K562 (cell line): ENCODE data around the gene KIF5A. TPM values are rescaled to one million over a fixed set of nuclear protein-coding genes. Genes with fewer than 3 reads are reported as not detected.
A peak's percentile ranks its signal among the peaks of the same experiment; 100 is the strongest.

Source experiments
- ATAC-seq: fragments of 200-7000 bp; cut with Tn5 transposase; 3 replicates; pipeline ENCODE4 v1.9.1; 2020; ENCODE audit warnings: moderate library complexity
- BruUV-seq: library from RNA; stranded (reverse); fragments of 400-500 nt; replicated peaks from 2 replicates; lab custom pipeline; 2021; lab: Mats Ljungman, UMichigan
- CTCF ChIA-PET: fragments of 300-600 bp; formaldehyde crosslinking; extraction: SDS; loops from one replicate; lab custom pipeline; 2021; ENCODE audit warnings: low intra/inter-chr PET ratio; lab: Yijun Ruan, JAX
- POLR2A ChIA-PET: fragments of 300-600, 350-650 bp; sonication (Branson Sonifier 250); formaldehyde crosslinking; extraction: SDS; loops from one replicate; lab custom pipeline; 2021; ENCODE audit warnings: antibody characterized with exemption, inconsistent platforms; lab: Yijun Ruan, JAX
- DNase-seq, 4 experiments: peaks; one replicate each; pipeline versions ENCODE4 v3.0.0 to v3.0.0-alpha.2; 2011 to 2018; ENCODE audit warnings: low spot score in 3 of 4, mixed read lengths in 3 of 4; ENCODE audit errors: extremely low read depth in 1 of 4
- FAIRE-seq: peaks from 2 replicates; lab custom pipeline; 2011; peaks lifted over from hg19 to GRCh38; lab: Jason Lieb, UNC
- H2AFZ ChIP-seq: 2 replicates; pipeline ENCODE4 v1.6.0; 2011; ENCODE audit warnings: low read depth, low read length, control low read depth, inconsistent platforms
- H3K27ac ChIP-seq: fragments of 200-600 bp; 3 replicates; pipeline ENCODE4 v1.8.0; 2011; ENCODE audit warnings: low read depth, mild to moderate bottlenecking, control low read depth, inconsistent platforms, low read length, moderate library complexity, mixed read lengths; ENCODE audit errors: extremely low read depth
- H3K27me3 ChIP-seq, 2 experiments: fragments of 300-600 bp in 1 of 2; 2 replicates in 1 of 2; 3 replicates in 1 of 2; pipeline versions ENCODE4 v1.6.0 to v1.8.0; 2011; ENCODE audit warnings: inconsistent platforms in 2 of 2, low read length in 2 of 2, mild to moderate bottlenecking in 1 of 2, mixed read lengths in 1 of 2, moderate library complexity in 1 of 2; ENCODE audit not compliant: control insufficient read depth in 2 of 2, insufficient read depth in 2 of 2
- H3K36me3 ChIP-seq: fragments of 300-600 bp; 3 replicates; pipeline ENCODE4 v1.8.0; 2011; ENCODE audit warnings: mild to moderate bottlenecking, low read length, inconsistent platforms; ENCODE audit not compliant: control insufficient read depth, insufficient read depth
- H3K4me1 ChIP-seq, 2 experiments: fragments of 200-600 bp in 1 of 2; replicated peaks in 1 of 2; 2 replicates in 1 of 2; 3 replicates in 1 of 2; pipeline versions ENCODE4 v1.5.1 to v1.8.0; 2011; ENCODE audit warnings: inconsistent platforms in 2 of 2, low read length in 2 of 2, mild to moderate bottlenecking in 1 of 2, mixed read lengths in 1 of 2, moderate library complexity in 1 of 2; ENCODE audit not compliant: control insufficient read depth in 2 of 2, insufficient read depth in 2 of 2
- H3K4me2 ChIP-seq: 2 replicates; pipeline ENCODE4 v1.6.1; 2011; ENCODE audit warnings: low read length, control low read depth, inconsistent platforms, mixed read lengths; ENCODE audit not compliant: insufficient read depth
- H3K4me3 ChIP-seq: fragments of 200-600 bp; sonication (generic), shearing (Covaris generic); 2 replicates; pipeline ENCODE4 v1.5.1; 2016; ENCODE audit warnings: control low read depth, inconsistent platforms
- H3K79me2 ChIP-seq: fragments of 200-600 bp; 3 replicates; pipeline ENCODE4 v1.8.0; 2011; ENCODE audit warnings: low read length, inconsistent platforms; ENCODE audit not compliant: control insufficient read depth, insufficient read depth
- H3K9ac ChIP-seq, 2 experiments: 2 replicates each; pipeline versions ENCODE4 v1.6.0 to v1.6.1; 2011; ENCODE audit warnings: low read depth in 2 of 2, low read length in 2 of 2, control low read depth in 1 of 2, inconsistent platforms in 1 of 2, mild to moderate bottlenecking in 1 of 2, mixed read lengths in 1 of 2; ENCODE audit not compliant: insufficient read depth in 1 of 2
- H3K9me1 ChIP-seq: one replicate; pipeline ENCODE4 v1.6.0; 2011; ENCODE audit warnings: inconsistent platforms, mild to moderate bottlenecking, low read length, moderate library complexity; ENCODE audit not compliant: control insufficient read depth, insufficient read depth
- H3K9me3 ChIP-seq: replicated peaks from 2 replicates; pipeline ENCODE4 v1.5.1; 2011; ENCODE audit warnings: low read depth, low read length, inconsistent platforms; ENCODE audit not compliant: control insufficient read depth, insufficient read depth
- H4K20me1 ChIP-seq: replicated peaks from 2 replicates; pipeline ENCODE4 v1.6.1; 2011; ENCODE audit warnings: low read length, inconsistent platforms, mixed read lengths; ENCODE audit not compliant: control insufficient read depth, insufficient read depth
- SRSF9 ChIP-seq: fragments of 200-400 bp; formaldehyde crosslinking; IDR thresholded peaks from 2 replicates; pipeline ENCODE4 v1.6.1; 2017; ENCODE audit warnings: low read depth, low read length, borderline replicate concordance
- ZNF740 ChIP-seq, 3 experiments: fragments of 200-800 bp in 1 of 3; sonication (Bioruptor generic) in 1 of 3; sonication (generic) in 1 of 3; formaldehyde crosslinking in 1 of 3; IDR thresholded peaks; 2 replicates each; pipeline versions ENCODE4 v1.6.1 to v1.8.0; 2016 to 2022; ENCODE audit warnings: mild to moderate bottlenecking in 2 of 3, missing compliant biosample characterization in 2 of 3, missing genetic modification characterization in 2 of 3, missing genetic modification reagents in 1 of 3
- WGBS: fragments of 100-300 bp; shearing (Covaris generic); methylation state at CpG from one replicate; pipeline ENCODE4 v1.1.6; 2016; ENCODE audit warnings: low coverage, mixed read lengths; ENCODE audit not compliant: insufficient coverage; ENCODE audit errors: missing lambda C conversion rate; 5-methylcytosine and 5-hydroxymethylcytosine counted together
- in situ Hi-C: fragments of 300-500 bp; cut with MboI; formaldehyde crosslinking; loops from 4 replicates; pipeline ENCODE4 v1.15.0; 2018; ENCODE audit warnings: inconsistent platforms, mixed read lengths
- intact Hi-C: fragments of 100-400 bp; cut with micrococcal nuclease; formaldehyde crosslinking; loops from 2 replicates; pipeline ENCODE4 v1.14.2; 2022
- polyA plus RNA-seq, 8 experiments: library from polyadenylated mRNA; depleted of rRNA in 4 of 8; stranded (reverse) in 5 of 8; unstranded in 3 of 8; fragments of >200 nt; fragmentation: Nextera tagmentation in 2 of 8; fragmentation: Illumina TruSeq in 1 of 8; extraction: Ambion mirVana in 2 of 8; extraction: Trizol in 1 of 8; gene quantifications; 2 replicates each; pipeline versions ENCODE4 v1.2.1 to v1.2.3, GENCODE V29; 2011 to 2014; ENCODE audit warnings: inconsistent platforms in 1 of 8, missing spikeins in 1 of 8
- total RNA-seq, 7 experiments: library from RNA; depleted of rRNA in 6 of 7; stranded (reverse); fragments of >200 nt in 6 of 7; fragmentation: Illumina TruSeq in 2 of 7; extraction: Trizol in 2 of 7; gene quantifications; 2 replicates each; pipeline versions ENCODE4 v1.2.1 to v1.2.3, GENCODE V29; 2011 to 2021; ENCODE audit warnings: low replicate concordance in 1 of 7

KIF5A gene
- total and polyA plus RNA-seq, 9 of the 15 experiments (the other 6 are each of a cell fraction or from before 2014, with no cell fraction given), result 3.4 to 17.7 (median 8.0) TPM

- ChIA-PET POLR2A (interaction anchor here (0.5 to 2.1 kb wide), 5 partner anchors 14 to 113 kb away, joined by 3 to 5 read pairs (median 4); no protein-coding TSS in a partner anchor), CTCF (no interaction called here)
- Histone ChIP-seq H3K9me1 (no peaks in the 10 kb centered on the region), H3K9me3 (no peaks in the 10 kb centered on the region), H3K27ac (no peak overlapping the region), H4K20me1 (no peaks in the 10 kb centered on the region), H3K4me2 (no peak overlapping the region), H3K27me3 (no peaks in the 10 kb centered on the region), H3K4me3 (no peak overlapping the region), H3K79me2 (0 out of 3 replicates have a peak, but pooled peaks cover 5% of the 10 kb centered on the region), H3K9ac (peak overlapping the region in 1 of 2 experiments; percentile 48; a peak in 1 of 4 replicates), H2AFZ (no peak overlapping the region), H3K4me1 (peaks cover 0 to 34% of the 10 kb centered on the region in 2 experiments; a peak in 3 of 5 replicates), H3K36me3 (peaks cover 45% of the 10 kb centered on the region; the same call in 2 of the 3 replicates)
- in situ Hi-C loops (no loop called here), intact Hi-C loops (no loop called here)
- no peak for TF ChIP-seq SRSF9
- 0 out of 2 replicates have a peak, but pooled peaks have one; percentile 26 for TF ChIP-seq ZNF740 (CRISPR knock-in tag; IDR thresholded peaks at IDR 0.05)
- no peak for TF ChIP-seq ZNF740 (tag; IDR thresholded peaks at IDR 0.05)
- 85% methylated on average over 5 of the region's 6 CpGs for WGBS
- DNase-seq (no peak), ATAC-seq (no peak), FAIRE-seq (no peak)
- BruUV-seq, result no TSS peak
Observed at GRCh38 chr12:57630891-57631433, 81.1 kb downstream of the KIF5A start.
